ENCODE data around the gene RPS2. TPM values are rescaled to one million over a fixed set of nuclear protein-coding genes. Genes with fewer than 3 reads are reported as not detected.

RPS2 gene
- total and polyA plus RNA-seq, 2 donors (not counting 1 experiment from before 2014, with no cell fraction given), result 1,683 to 2,596 TPM

GRCh38 chr16:2001035-2001434 lies 36.4 kb upstream of the RPS2 start:
- TF ChIP-seq EZH2 (IDR thresholded peaks at IDR 0.05; ENCODE audit: low read length, missing control alignments) (no peak), CTCF (conservative IDR thresholded peaks at IDR 0.05 in 1 of 2, IDR thresholded peaks at IDR 0.05 in 1 of 2; ENCODE audit: low read depth in 1 of 2, low read length in 2 of 2) (no peak)
- Histone ChIP-seq H3K4me2 (ENCODE audit: extremely low read depth, insufficient read depth, low read length) (no peak overlapping the region), H3K4me1 (ENCODE audit: control insufficient read depth, extremely low read depth, insufficient read depth, low read length) (peaks cover 14% of the 10 kb centered on the region), H3K27ac (ENCODE audit: insufficient read depth, low read length) (no peak overlapping the region), H2AFZ (ENCODE audit: low read length) (no peak overlapping the region), H3K9me3 (ENCODE audit: control insufficient read depth, insufficient read depth, low read depth, low read length) (no peaks in the 10 kb centered on the region), H3K27me3 (ENCODE audit: control insufficient read depth, insufficient read depth, low read length) (no peaks in the 10 kb centered on the region), H3K9ac (ENCODE audit: insufficient read depth, low read length) (no peak overlapping the region), H4K20me1 (ENCODE audit: control insufficient read depth, extremely low read depth, insufficient read depth, low read length) (no peaks in the 10 kb centered on the region), H3K79me2 (ENCODE audit: control insufficient read depth, insufficient read depth, low read length) (peaks cover 34% of the 10 kb centered on the region), H3K36me3 (ENCODE audit: control insufficient read depth, insufficient read depth, low read length) (peaks cover 46% of the 10 kb centered on the region), H3K4me3 (replicated peaks in 1 of 4; ENCODE audit: control extremely low read depth in 1 of 4, insufficient read depth in 1 of 4, low read depth in 3 of 4, low read length in 4 of 4) (no peak overlapping the region)
- no peak for DNase-seq (ENCODE audit: low read depth in 2 of 2)

GRCh38 chr16:1999866-2000514 lies 35.4 kb upstream of the RPS2 start:
- Histone ChIP-seq H3K4me1 (ENCODE audit: control insufficient read depth, extremely low read depth, insufficient read depth, low read length) (peaks cover 14% of the 10 kb centered on the region), H4K20me1 (ENCODE audit: control insufficient read depth, extremely low read depth, insufficient read depth, low read length) (no peaks in the 10 kb centered on the region), H3K79me2 (ENCODE audit: control insufficient read depth, insufficient read depth, low read length) (peaks cover 24% of the 10 kb centered on the region), H3K4me2 (ENCODE audit: extremely low read depth, insufficient read depth, low read length) (no peak overlapping the region), H3K36me3 (ENCODE audit: control insufficient read depth, insufficient read depth, low read length) (peaks cover 46% of the 10 kb centered on the region), H2AFZ (ENCODE audit: low read length) (no peak overlapping the region), H3K27me3 (ENCODE audit: control insufficient read depth, insufficient read depth, low read length) (no peaks in the 10 kb centered on the region), H3K9ac (ENCODE audit: insufficient read depth, low read length) (no peak overlapping the region), H3K9me3 (ENCODE audit: control insufficient read depth, insufficient read depth, low read depth, low read length) (no peaks in the 10 kb centered on the region), H3K4me3 (replicated peaks in 1 of 4; ENCODE audit: control extremely low read depth in 1 of 4, insufficient read depth in 1 of 4, low read depth in 3 of 4, low read length in 4 of 4) (no peak overlapping the region), H3K27ac (ENCODE audit: insufficient read depth, low read length) (no peak overlapping the region)
- DNase-seq (ENCODE audit: low read depth in 2 of 2), result no peak
- no peak for TF ChIP-seq CTCF (conservative IDR thresholded peaks at IDR 0.05 in 1 of 2, IDR thresholded peaks at IDR 0.05 in 1 of 2; ENCODE audit: low read depth in 1 of 2, low read length in 2 of 2)
- TF ChIP-seq EZH2 (IDR thresholded peaks at IDR 0.05; ENCODE audit: low read length, missing control alignments), result no peak

- Histone ChIP-seq H3K4me1 (ENCODE audit: control insufficient read depth, extremely low read depth, insufficient read depth, low read length) (peaks cover 8% of the 10 kb centered on the region), H4K20me1 (ENCODE audit: control insufficient read depth, extremely low read depth, insufficient read depth, low read length) (no peaks in the 10 kb centered on the region), H3K9ac (ENCODE audit: insufficient read depth, low read length) (no peak overlapping the region), H3K9me3 (ENCODE audit: control insufficient read depth, insufficient read depth, low read depth, low read length) (no peaks in the 10 kb centered on the region), H3K27me3 (ENCODE audit: control insufficient read depth, insufficient read depth, low read length) (no peaks in the 10 kb centered on the region), H3K79me2 (ENCODE audit: control insufficient read depth, insufficient read depth, low read length) (peaks cover 15% of the 10 kb centered on the region), H3K27ac (ENCODE audit: insufficient read depth, low read length) (no peak overlapping the region), H2AFZ (ENCODE audit: low read length) (no peak overlapping the region), H3K4me3 (replicated peaks in 1 of 4; ENCODE audit: control extremely low read depth in 1 of 4, insufficient read depth in 1 of 4, low read depth in 3 of 4, low read length in 4 of 4) (no peak overlapping the region), H3K4me2 (ENCODE audit: extremely low read depth, insufficient read depth, low read length) (no peak overlapping the region), H3K36me3 (ENCODE audit: control insufficient read depth, insufficient read depth, low read length) (peaks cover 42% of the 10 kb centered on the region)
- no peak for DNase-seq (ENCODE audit: low read depth in 2 of 2)
- TF ChIP-seq EZH2 (IDR thresholded peaks at IDR 0.05; ENCODE audit: low read length, missing control alignments), result no peak
- TF ChIP-seq CTCF (conservative IDR thresholded peaks at IDR 0.05 in 1 of 2, IDR thresholded peaks at IDR 0.05 in 1 of 2; ENCODE audit: low read depth in 1 of 2, low read length in 2 of 2), result no peak
Observed at GRCh38 chr16:1998852-1999801, 34.5 kb upstream of the RPS2 start.

Measured in fibroblast of lung (primary cell).